Measurements from ENCODE around the gene GLIS2.

DNA sequence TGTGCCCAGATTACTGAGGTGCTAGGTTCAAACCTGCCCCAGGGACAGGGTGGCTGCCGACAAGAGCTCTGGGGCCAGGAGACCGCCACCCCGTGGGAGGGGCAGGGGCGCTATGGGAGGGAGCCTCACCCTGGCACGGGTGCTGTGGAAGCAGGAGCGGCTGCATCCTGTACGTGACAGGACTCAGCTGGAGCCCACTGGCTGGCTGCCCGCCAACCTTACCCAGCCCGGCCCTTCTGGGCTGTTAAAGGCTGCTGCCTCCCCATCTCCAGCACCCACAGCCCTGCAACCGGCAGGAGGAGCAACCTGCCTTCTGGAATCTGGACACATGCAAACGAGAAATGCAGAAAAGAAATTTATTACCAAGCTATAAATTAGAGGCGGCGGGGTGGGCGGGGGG is 24.0 kb downstream of the GLIS2 start:
- no peak for TF ChIP-seq TAF1 (conservative IDR thresholded peaks at IDR 0.05)
- no peak for TF ChIP-seq GABPA (IDR thresholded peaks at IDR 0.05 in 1 of 2, conservative IDR thresholded peaks at IDR 0.05 in 1 of 2)
- TF ChIP-seq CTCF (IDR thresholded peaks at IDR 0.05; ENCODE audit: low read depth, low read length, missing input control), result no peak
- TF ChIP-seq YY1 (IDR thresholded peaks at IDR 0.05), result no peak
- TF ChIP-seq MAX (IDR thresholded peaks at IDR 0.05), result no peak
- no peak for TF ChIP-seq JUND (IDR thresholded peaks at IDR 0.05)
- TF ChIP-seq, protein P1, sequence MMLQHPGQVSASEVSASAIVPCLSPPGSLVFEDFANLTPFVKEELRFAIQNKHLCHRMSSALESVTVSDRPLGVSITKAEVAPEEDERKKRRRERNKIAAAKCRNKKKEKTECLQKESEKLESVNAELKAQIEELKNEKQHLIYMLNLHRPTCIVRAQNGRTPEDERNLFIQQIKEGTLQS (IDR thresholded peaks at IDR 0.05), result no peak
- TF ChIP-seq SP1 (IDR thresholded peaks at IDR 0.05), result no peak

Measured in liver (tissue), 3 donors.